ENCODE results near the gene VSNL1.

The VSNL1 gene

DNA sequence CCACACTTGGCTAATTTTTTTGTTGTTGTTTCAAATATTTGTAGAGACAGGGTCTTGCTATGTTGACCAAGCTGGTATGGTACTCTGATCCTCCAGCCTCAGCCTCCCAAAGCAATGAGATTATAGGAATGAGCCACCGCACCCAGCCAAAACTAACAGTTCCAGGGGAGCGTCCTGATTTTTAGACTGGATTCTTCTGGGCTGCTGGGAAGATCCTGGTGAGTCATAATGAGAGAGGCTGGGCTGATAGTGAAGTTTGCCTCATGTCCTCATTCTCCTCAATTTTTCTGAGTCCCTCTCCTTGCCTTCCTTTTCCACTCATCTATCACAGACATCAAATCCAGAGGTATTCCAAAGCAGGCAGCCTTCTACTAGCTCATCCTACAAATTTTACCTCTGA, 81.3 kb downstream of the VSNL1 start:
- Histone ChIP-seq H3K9ac (ENCODE audit: low read length) (no peak overlapping the region), H3K18ac (ENCODE audit: low read length) (no peak overlapping the region), H4K12ac (ENCODE audit: low read depth, low read length) (no peak overlapping the region), H3K4me2 (ENCODE audit: low read length) (no peak overlapping the region), H2BK5ac (ENCODE audit: low read depth, low read length, poor library complexity) (no peak overlapping the region), H2AK5ac (ENCODE audit: low read length) (no peak overlapping the region), H3K79me2 (ENCODE audit: control insufficient read depth, insufficient read depth, low read length, poor library complexity) (no peaks in the 10 kb centered on the region), H3K36me3 (ENCODE audit: control insufficient read depth in 1 of 2, insufficient read depth in 2 of 2, low read length in 2 of 2) (no peaks in the 10 kb centered on the region), H3K27me3 (ENCODE audit: insufficient read depth, low read length) (no peaks in the 10 kb centered on the region), H2BK12ac (ENCODE audit: low read length) (no peak overlapping the region), H3K14ac (ENCODE audit: low read length) (no peak overlapping the region), H3K23ac (ENCODE audit: low read length) (no peak overlapping the region), H4K91ac (ENCODE audit: low read depth, low read length) (no peak overlapping the region), H3K9me3 (ENCODE audit: insufficient read depth, low read depth, low read length) (no peaks in the 10 kb centered on the region), H2AFZ (ENCODE audit: insufficient read depth, low read length, poor library complexity) (no peak overlapping the region), H3K27ac (ENCODE audit: low read depth, low read length) (no peak overlapping the region), H2BK120ac (ENCODE audit: insufficient read depth, low read length, poor library complexity) (no peak overlapping the region), H3K4me3 (ENCODE audit: low read depth, low read length) (no peak overlapping the region), H3K79me1 (ENCODE audit: low read length) (no peaks in the 10 kb centered on the region), H3K4me1 (ENCODE audit: control insufficient read depth in 1 of 2, insufficient read depth in 2 of 2, low read length in 2 of 2) (no peaks in the 10 kb centered on the region), H4K8ac (ENCODE audit: low read depth, low read length) (no peak overlapping the region), H3K4ac (ENCODE audit: low read depth, low read length) (no peak overlapping the region)
- no peak for DNase-seq
- no CpG with 5 or more reads among the region's 2 CpGs for WGBS (ENCODE audit: extremely low coverage, insufficient coverage, insufficient read length)

DNA sequence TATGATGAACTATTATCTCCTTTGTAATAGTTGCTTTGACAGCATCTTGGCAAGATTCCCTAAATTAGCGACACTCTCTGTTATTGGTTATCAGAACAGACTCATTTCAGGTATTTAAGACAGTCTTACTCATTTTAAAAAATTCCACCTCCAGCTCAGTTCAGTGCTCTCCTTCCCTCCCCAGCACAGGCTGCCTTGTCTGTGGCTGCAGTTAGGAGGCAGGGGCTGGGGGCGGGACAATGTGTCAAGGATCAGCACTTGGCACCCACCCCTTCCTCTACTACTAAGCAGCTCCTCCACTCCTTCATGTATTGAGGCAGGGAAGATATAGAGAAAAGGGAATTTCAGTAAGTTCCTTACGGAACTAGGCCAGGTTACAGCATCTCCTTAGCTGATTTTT, 85.0 kb downstream of the VSNL1 start:
- Histone ChIP-seq H4K8ac (ENCODE audit: low read depth, low read length) (no peak overlapping the region), H3K36me3 (ENCODE audit: control insufficient read depth in 1 of 2, insufficient read depth in 2 of 2, low read length in 2 of 2) (no peaks in the 10 kb centered on the region), H3K4me1 (ENCODE audit: control insufficient read depth in 1 of 2, insufficient read depth in 2 of 2, low read length in 2 of 2) (no peaks in the 10 kb centered on the region), H3K9me3 (ENCODE audit: insufficient read depth, low read depth, low read length) (peaks cover 2% of the 10 kb centered on the region), H4K91ac (ENCODE audit: low read depth, low read length) (no peak overlapping the region), H3K79me1 (ENCODE audit: low read length) (no peaks in the 10 kb centered on the region), H2AK5ac (ENCODE audit: low read length) (no peak overlapping the region), H3K27ac (ENCODE audit: low read depth, low read length) (no peak overlapping the region), H3K4me2 (ENCODE audit: low read length) (no peak overlapping the region), H2BK12ac (ENCODE audit: low read length) (no peak overlapping the region), H3K9ac (ENCODE audit: low read length) (no peak overlapping the region), H3K23ac (ENCODE audit: low read length) (no peak overlapping the region), H3K18ac (ENCODE audit: low read length) (no peak overlapping the region), H3K4ac (ENCODE audit: low read depth, low read length) (no peak overlapping the region), H4K12ac (ENCODE audit: low read depth, low read length) (no peak overlapping the region), H2BK5ac (ENCODE audit: low read depth, low read length, poor library complexity) (no peak overlapping the region), H2BK120ac (ENCODE audit: insufficient read depth, low read length, poor library complexity) (no peak overlapping the region), H3K27me3 (ENCODE audit: insufficient read depth, low read length) (no peaks in the 10 kb centered on the region), H3K79me2 (ENCODE audit: control insufficient read depth, insufficient read depth, low read length, poor library complexity) (no peaks in the 10 kb centered on the region), H3K14ac (ENCODE audit: low read length) (no peak overlapping the region), H3K4me3 (ENCODE audit: low read depth, low read length) (no peak overlapping the region), H2AFZ (ENCODE audit: insufficient read depth, low read length, poor library complexity) (no peak overlapping the region)
- WGBS (ENCODE audit: extremely low coverage, insufficient coverage, insufficient read length) = no CpG with 5 or more reads among the region's 3 CpGs
- DNase-seq = peak in 1 of 2 donors; percentile 13

DNA sequence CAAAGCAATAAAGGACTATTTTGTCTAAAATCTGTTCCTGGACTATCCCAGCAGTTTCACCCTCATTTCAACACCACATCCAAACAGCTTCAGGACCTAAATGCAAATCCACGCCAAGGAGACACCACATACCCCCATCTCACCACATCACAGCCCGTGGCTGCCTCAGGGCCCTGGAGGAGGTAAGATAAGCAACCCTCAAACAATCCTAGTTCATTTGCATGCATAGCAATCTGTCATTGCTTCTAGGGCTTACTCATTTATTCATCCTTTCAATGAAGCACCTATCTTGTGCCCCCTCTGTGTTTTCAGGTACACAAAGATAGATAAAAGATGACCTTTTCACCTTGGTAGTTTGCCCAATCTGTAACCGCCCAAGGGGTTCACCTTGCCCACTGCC, 86.5 kb downstream of the VSNL1 start:
- peak; percentile 40 to 51 for DNase-seq
- no peak overlapping the region for H2AK5ac ChIP-seq (ENCODE audit: low read length)
- H3K79me1 ChIP-seq (ENCODE audit: low read length) = no peaks in the 10 kb centered on the region
- H3K18ac ChIP-seq (ENCODE audit: low read length) = no peak overlapping the region
- H2BK12ac ChIP-seq (ENCODE audit: low read length) = no peak overlapping the region
- H3K36me3 ChIP-seq (ENCODE audit: control insufficient read depth in 1 of 2, insufficient read depth in 2 of 2, low read length in 2 of 2) = no peaks in the 10 kb centered on the region
- no peak overlapping the region for H2BK5ac ChIP-seq (ENCODE audit: low read depth, low read length, poor library complexity)
- H4K91ac ChIP-seq (ENCODE audit: low read depth, low read length) = no peak overlapping the region
- no peak overlapping the region for H4K12ac ChIP-seq (ENCODE audit: low read depth, low read length)
- WGBS (ENCODE audit: extremely low coverage, insufficient coverage, insufficient read length) = no CpG with 5 or more reads among the region's 3 CpGs
- H3K79me2 ChIP-seq (ENCODE audit: control insufficient read depth, insufficient read depth, low read length, poor library complexity) = no peaks in the 10 kb centered on the region
- no peaks in the 10 kb centered on the region for H3K4me1 ChIP-seq (ENCODE audit: control insufficient read depth in 1 of 2, insufficient read depth in 2 of 2, low read length in 2 of 2)
- H3K4ac ChIP-seq (ENCODE audit: low read depth, low read length) = no peak overlapping the region
- H3K23ac ChIP-seq (ENCODE audit: low read length) = no peak overlapping the region
- H3K27ac ChIP-seq (ENCODE audit: low read depth, low read length) = no peak overlapping the region
- no peak overlapping the region for H2AFZ ChIP-seq (ENCODE audit: insufficient read depth, low read length, poor library complexity)
- H3K14ac ChIP-seq (ENCODE audit: low read length) = no peak overlapping the region
- no peaks in the 10 kb centered on the region for H3K27me3 ChIP-seq (ENCODE audit: insufficient read depth, low read length)
- H3K4me2 ChIP-seq (ENCODE audit: low read length) = no peak overlapping the region
- H2BK120ac ChIP-seq (ENCODE audit: insufficient read depth, low read length, poor library complexity) = no peak overlapping the region
- no peak overlapping the region for H3K9ac ChIP-seq (ENCODE audit: low read length)
- H3K9me3 ChIP-seq (ENCODE audit: insufficient read depth, low read depth, low read length) = peaks cover 2% of the 10 kb centered on the region
- no peak overlapping the region for H3K4me3 ChIP-seq (ENCODE audit: low read depth, low read length)
- H4K8ac ChIP-seq (ENCODE audit: low read depth, low read length) = no peak overlapping the region

DNA sequence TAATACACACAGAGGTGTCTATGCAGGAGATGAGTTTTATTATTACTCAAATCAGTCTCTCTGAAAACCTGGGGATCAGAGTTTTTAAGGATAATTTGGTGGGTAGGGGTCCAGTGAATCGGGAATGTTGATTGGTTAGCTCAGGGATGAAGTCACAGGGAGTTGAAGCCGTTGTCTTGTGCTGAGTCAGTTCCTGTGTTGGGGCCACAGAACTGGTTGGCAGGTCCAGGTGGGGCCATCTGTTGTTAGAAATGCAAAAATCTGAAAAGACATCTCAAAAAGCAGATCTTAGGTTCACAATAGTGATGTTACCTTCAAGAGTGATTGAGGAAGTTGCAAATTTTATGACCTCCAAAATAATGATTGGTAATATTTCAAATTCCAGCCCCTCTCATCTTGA, 86.9 kb downstream of the VSNL1 start:
- no peak overlapping the region for H2AK5ac ChIP-seq (ENCODE audit: low read length)
- no peak overlapping the region for H3K27ac ChIP-seq (ENCODE audit: low read depth, low read length)
- no peaks in the 10 kb centered on the region for H3K36me3 ChIP-seq (ENCODE audit: control insufficient read depth in 1 of 2, insufficient read depth in 2 of 2, low read length in 2 of 2)
- no peak overlapping the region for H2BK120ac ChIP-seq (ENCODE audit: insufficient read depth, low read length, poor library complexity)
- no peak overlapping the region for H3K4me2 ChIP-seq (ENCODE audit: low read length)
- no peak overlapping the region for H3K18ac ChIP-seq (ENCODE audit: low read length)
- H3K4ac ChIP-seq (ENCODE audit: low read depth, low read length) = no peak overlapping the region
- no peak overlapping the region for H3K23ac ChIP-seq (ENCODE audit: low read length)
- H3K9me3 ChIP-seq (ENCODE audit: insufficient read depth, low read depth, low read length) = peaks cover 2% of the 10 kb centered on the region
- H4K91ac ChIP-seq (ENCODE audit: low read depth, low read length) = no peak overlapping the region
- H3K14ac ChIP-seq (ENCODE audit: low read length) = no peak overlapping the region
- H2BK5ac ChIP-seq (ENCODE audit: low read depth, low read length, poor library complexity) = no peak overlapping the region
- no peaks in the 10 kb centered on the region for H3K79me2 ChIP-seq (ENCODE audit: control insufficient read depth, insufficient read depth, low read length, poor library complexity)
- no peak overlapping the region for H4K12ac ChIP-seq (ENCODE audit: low read depth, low read length)
- no peak overlapping the region for H3K4me3 ChIP-seq (ENCODE audit: low read depth, low read length)
- H4K8ac ChIP-seq (ENCODE audit: low read depth, low read length) = no peak overlapping the region
- H3K9ac ChIP-seq (ENCODE audit: low read length) = no peak overlapping the region
- H2BK12ac ChIP-seq (ENCODE audit: low read length) = no peak overlapping the region
- H3K79me1 ChIP-seq (ENCODE audit: low read length) = no peaks in the 10 kb centered on the region
- H3K27me3 ChIP-seq (ENCODE audit: insufficient read depth, low read length) = no peaks in the 10 kb centered on the region
- no CpG with 5 or more reads among the region's 2 CpGs for WGBS (ENCODE audit: extremely low coverage, insufficient coverage, insufficient read length)
- H2AFZ ChIP-seq (ENCODE audit: insufficient read depth, low read length, poor library complexity) = no peak overlapping the region
- DNase-seq = no peak
- no peaks in the 10 kb centered on the region for H3K4me1 ChIP-seq (ENCODE audit: control insufficient read depth in 1 of 2, insufficient read depth in 2 of 2, low read length in 2 of 2)
